ENCODE measurements around the gene TOP1. TPM values are rescaled to one million over a fixed set of nuclear protein-coding genes. Genes with fewer than 3 reads are reported as not detected.

The TOP1 gene
- total and polyA plus RNA-seq, 9 of the 15 experiments (the other 6 are each of a cell fraction or from before 2014, with no cell fraction given) = 26.4 to 127 (median 39.6) TPM

GRCh38 chr20:41116282-41116956 is 87.8 kb downstream of the TOP1 start (continued):
- TF ChIP-seq DLX4 (CRISPR knock-in tag; IDR thresholded peaks at IDR 0.05) = no peak
- peak in 1 of 2 experiments; percentile 47; a peak in 1 of 4 replicates for TF ChIP-seq TEAD1 (CRISPR knock-in tag; IDR thresholded peaks at IDR 0.05)
- peak; percentile 62; the same call in 1 of the 2 replicates for TF ChIP-seq SMARCC2 (IDR thresholded peaks at IDR 0.05; ENCODE audit: low read depth)
- TF ChIP-seq HDAC1 (IDR thresholded peaks at IDR 0.05) = peak in 1 of 2 experiments; percentile 84; a peak in 2 of 4 replicates
- peak in 1 of 2 experiments; percentile 91; a peak in 1 of 4 replicates for TF ChIP-seq RCOR1 (IDR thresholded peaks at IDR 0.05; ENCODE audit: borderline replicate concordance in 1 of 2, low read depth in 2 of 2, low read length in 2 of 2)
- TF ChIP-seq ZNF77 (CRISPR knock-in tag; IDR thresholded peaks at IDR 0.05) = no peak
- peak; percentile 67; the same call in 1 of the 2 replicates for TF ChIP-seq FOXJ3 (CRISPR knock-in tag; IDR thresholded peaks at IDR 0.05)
- TF ChIP-seq KDM1A (IDR thresholded peaks at IDR 0.05) = peak; percentile 85 to 87
- TF ChIP-seq ZBED1 (IDR thresholded peaks at IDR 0.05) = no peak
- TF ChIP-seq DNMT1 (IDR thresholded peaks at IDR 0.05) = no peak
- peak in 1 of 2 experiments; percentile 24; a peak in 1 of 4 replicates for TF ChIP-seq MAZ (CRISPR knock-in tag; conservative IDR thresholded peaks at IDR 0.05 in 1 of 2, IDR thresholded peaks at IDR 0.05 in 1 of 2)
- 0 out of 2 replicates have a peak, but pooled peaks have one; percentile 55 for TF ChIP-seq ZNF175 (CRISPR knock-in tag; IDR thresholded peaks at IDR 0.05; ENCODE audit: low read depth)
- TF ChIP-seq TBL1XR1 (IDR thresholded peaks at IDR 0.05; ENCODE audit: low read length in 2 of 2) = peak in 1 of 2 experiments; percentile 79; a peak in 2 of 4 replicates
- TF ChIP-seq ZNF551 (CRISPR knock-in tag; IDR thresholded peaks at IDR 0.05) = no peak
- TF ChIP-seq ZEB2 (IDR thresholded peaks at IDR 0.05) = peak; percentile 68; the same call in 1 of the 2 replicates
- peak in 1 of 2 experiments; percentile 39; a peak in 1 of 4 replicates for TF ChIP-seq ETV6 (IDR thresholded peaks at IDR 0.05; ENCODE audit: borderline replicate concordance in 1 of 2, low read depth in 2 of 2, low read length in 1 of 2)
- no peak for TF ChIP-seq ETV6 (CRISPR knock-in tag; IDR thresholded peaks at IDR 0.05; ENCODE audit: borderline replicate concordance)
- TF ChIP-seq EP300 (IDR thresholded peaks at IDR 0.05; ENCODE audit: low read length) = peak; percentile 86
- TF ChIP-seq ZFP36 (IDR thresholded peaks at IDR 0.05; ENCODE audit: low read depth, low read length, partially characterized antibody) = no peak
- no peak for TF ChIP-seq ID3 (CRISPR knock-in tag; IDR thresholded peaks at IDR 0.05)
- TF ChIP-seq ID3 (tag; IDR thresholded peaks at IDR 0.05) = peak; percentile 73; the same call in 1 of the 2 replicates
- TF ChIP-seq ZMIZ1 (IDR thresholded peaks at IDR 0.05; ENCODE audit: low read depth in 2 of 2, low read length in 2 of 2) = peak in 1 of 2 experiments; percentile 73; a peak in 1 of 4 replicates
- no peak for TF ChIP-seq ZNF445 (CRISPR knock-in tag; IDR thresholded peaks at IDR 0.05; ENCODE audit: low read depth)
